ENCODE measurements around the gene MLN. TPM values are rescaled to one million over a fixed set of nuclear protein-coding genes. Genes with fewer than 3 reads are reported as not detected.

The MLN gene
- total and polyA plus RNA-seq, 2 experiments from 2014 or later: 0.86 to 2.3 TPM

- no peaks in the 10 kb centered on the region for H3K79me2 ChIP-seq
- DNase-seq (ENCODE audit: low spot score): no peak
- H3K4me1 ChIP-seq (ENCODE audit: insufficient read depth): peaks cover 28% of the 10 kb centered on the region
- H3K27me3 ChIP-seq: no peaks in the 10 kb centered on the region
- H3K9me3 ChIP-seq (ENCODE audit: low read depth): no peaks in the 10 kb centered on the region
- no peaks in the 10 kb centered on the region for H3K36me3 ChIP-seq (replicated peaks; ENCODE audit: insufficient read depth, low read depth)
- H4K20me1 ChIP-seq (ENCODE audit: insufficient read depth, poor library complexity, severe bottlenecking): no peaks in the 10 kb centered on the region
- no peak overlapping the region for H2AFZ ChIP-seq
- TF ChIP-seq, protein P1, sequence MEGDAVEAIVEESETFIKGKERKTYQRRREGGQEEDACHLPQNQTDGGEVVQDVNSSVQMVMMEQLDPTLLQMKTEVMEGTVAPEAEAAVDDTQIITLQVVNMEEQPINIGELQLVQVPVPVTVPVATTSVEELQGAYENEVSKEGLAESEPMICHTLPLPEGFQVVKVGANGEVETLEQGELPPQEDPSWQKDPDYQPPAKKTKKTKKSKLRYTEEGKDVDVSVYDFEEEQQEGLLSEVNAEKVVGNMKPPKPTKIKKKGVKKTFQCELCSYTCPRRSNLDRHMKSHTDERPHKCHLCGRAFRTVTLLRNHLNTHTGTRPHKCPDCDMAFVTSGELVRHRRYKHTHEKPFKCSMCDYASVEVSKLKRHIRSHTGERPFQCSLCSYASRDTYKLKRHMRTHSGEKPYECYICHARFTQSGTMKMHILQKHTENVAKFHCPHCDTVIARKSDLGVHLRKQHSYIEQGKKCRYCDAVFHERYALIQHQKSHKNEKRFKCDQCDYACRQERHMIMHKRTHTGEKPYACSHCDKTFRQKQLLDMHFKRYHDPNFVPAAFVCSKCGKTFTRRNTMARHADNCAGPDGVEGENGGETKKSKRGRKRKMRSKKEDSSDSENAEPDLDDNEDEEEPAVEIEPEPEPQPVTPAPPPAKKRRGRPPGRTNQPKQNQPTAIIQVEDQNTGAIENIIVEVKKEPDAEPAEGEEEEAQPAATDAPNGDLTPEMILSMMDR (IDR thresholded peaks at IDR 0.05; ENCODE audit: poor library complexity): no peak
- no peak for TF ChIP-seq EZH2 (IDR thresholded peaks at IDR 0.05; ENCODE audit: borderline replicate concordance)
- TF ChIP-seq EZH2phosphoT487 (IDR thresholded peaks at IDR 0.05; ENCODE audit: low read depth, severe bottlenecking, unreplicated experiment): no peak
- no peaks in the 10 kb centered on the region for H3K9me2 ChIP-seq (replicated peaks; ENCODE audit: insufficient read depth)
- WGBS (ENCODE audit: low lambda C conversion rate, missing lambda C conversion rate): 95% methylated on average over 3 of the region's 3 CpGs
- no peak overlapping the region for H3K27ac ChIP-seq
- H3K4me3 ChIP-seq: no peak overlapping the region
- H3K4me2 ChIP-seq: no peak overlapping the region
Observed at GRCh38 chr6:33841070-33841469, 37.3 kb upstream of the MLN start.

- Histone ChIP-seq H3K79me2 (no peaks in the 10 kb centered on the region), H4K20me1 (ENCODE audit: insufficient read depth, poor library complexity, severe bottlenecking) (no peaks in the 10 kb centered on the region), H3K9me2 (replicated peaks; ENCODE audit: insufficient read depth) (no peaks in the 10 kb centered on the region), H3K36me3 (replicated peaks; ENCODE audit: insufficient read depth, low read depth) (no peaks in the 10 kb centered on the region), H2AFZ (no peak overlapping the region), H3K4me1 (ENCODE audit: insufficient read depth) (peaks cover 28% of the 10 kb centered on the region), H3K9me3 (ENCODE audit: low read depth) (no peaks in the 10 kb centered on the region), H3K27me3 (no peaks in the 10 kb centered on the region), H3K27ac (peak overlapping the region; percentile 64), H3K4me2 (no peak overlapping the region), H3K4me3 (no peak overlapping the region)
- WGBS (ENCODE audit: low lambda C conversion rate, missing lambda C conversion rate): 68% methylated on average over 12 of the region's 12 CpGs
- TF ChIP-seq EZH2phosphoT487 (IDR thresholded peaks at IDR 0.05; ENCODE audit: low read depth, severe bottlenecking, unreplicated experiment): no peak
- TF ChIP-seq, protein P1 (IDR thresholded peaks at IDR 0.05; ENCODE audit: poor library complexity): no peak
- no peak for TF ChIP-seq EZH2 (IDR thresholded peaks at IDR 0.05; ENCODE audit: borderline replicate concordance)
- DNase-seq (ENCODE audit: low spot score): peak; percentile 82
Observed at GRCh38 chr6:33840048-33840926, 36.5 kb upstream of the MLN start.

DNA sequence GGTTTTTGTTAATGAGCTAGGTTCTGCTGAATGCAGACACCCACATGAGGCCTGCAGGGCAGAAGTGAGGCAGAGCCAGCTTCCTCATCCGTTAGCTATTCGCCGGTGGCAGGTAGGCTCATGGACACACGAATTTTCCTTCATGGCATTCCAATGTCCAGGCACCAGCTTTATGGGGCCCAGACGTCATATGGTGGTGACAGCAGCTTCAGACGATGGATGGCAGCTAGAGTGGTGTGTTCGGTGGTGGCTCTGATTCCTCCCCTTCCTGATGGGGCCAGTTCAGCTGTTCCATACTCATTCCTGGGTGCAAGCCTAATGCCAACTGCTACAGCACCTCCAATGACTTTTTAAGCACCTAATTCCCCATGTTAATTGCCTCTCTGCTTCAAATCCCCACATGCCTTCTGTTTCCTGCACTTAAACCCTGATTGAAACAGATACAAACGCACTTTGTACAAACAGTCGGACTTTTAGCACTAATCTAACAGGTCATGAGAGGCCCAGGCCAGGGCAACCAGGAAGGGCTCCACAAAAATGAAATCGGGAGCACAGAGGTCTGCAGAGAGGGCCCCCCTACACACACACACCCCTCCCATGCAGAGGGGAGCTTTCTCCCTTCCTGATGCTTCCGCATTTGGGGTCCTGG, 35.7 kb upstream of the MLN start:
- DNase-seq (ENCODE audit: low spot score): no peak
- no peaks in the 10 kb centered on the region for H3K36me3 ChIP-seq (replicated peaks; ENCODE audit: insufficient read depth, low read depth)

More for the DNA sequence above, 35.7 kb upstream of the MLN start:
- Histone ChIP-seq H3K9me2 (replicated peaks; ENCODE audit: insufficient read depth) (no peaks in the 10 kb centered on the region), H3K9me3 (ENCODE audit: low read depth) (no peaks in the 10 kb centered on the region), H4K20me1 (ENCODE audit: insufficient read depth, poor library complexity, severe bottlenecking) (no peaks in the 10 kb centered on the region), H3K79me2 (no peaks in the 10 kb centered on the region), H2AFZ (no peak overlapping the region), H3K4me1 (ENCODE audit: insufficient read depth) (peaks cover 28% of the 10 kb centered on the region), H3K4me3 (no peak overlapping the region), H3K27ac (peak overlapping the region; percentile 39), H3K27me3 (no peaks in the 10 kb centered on the region), H3K4me2 (no peak overlapping the region)
- 64% methylated on average over 11 of the region's 11 CpGs for WGBS (ENCODE audit: low lambda C conversion rate, missing lambda C conversion rate)
- no peak for TF ChIP-seq EZH2 (IDR thresholded peaks at IDR 0.05; ENCODE audit: borderline replicate concordance)
- TF ChIP-seq EZH2phosphoT487 (IDR thresholded peaks at IDR 0.05; ENCODE audit: low read depth, severe bottlenecking, unreplicated experiment): no peak
- TF ChIP-seq, protein P1 (IDR thresholded peaks at IDR 0.05; ENCODE audit: poor library complexity): no peak
